ENCODE results near the gene MXD1.

MXD1 gene

DNA sequence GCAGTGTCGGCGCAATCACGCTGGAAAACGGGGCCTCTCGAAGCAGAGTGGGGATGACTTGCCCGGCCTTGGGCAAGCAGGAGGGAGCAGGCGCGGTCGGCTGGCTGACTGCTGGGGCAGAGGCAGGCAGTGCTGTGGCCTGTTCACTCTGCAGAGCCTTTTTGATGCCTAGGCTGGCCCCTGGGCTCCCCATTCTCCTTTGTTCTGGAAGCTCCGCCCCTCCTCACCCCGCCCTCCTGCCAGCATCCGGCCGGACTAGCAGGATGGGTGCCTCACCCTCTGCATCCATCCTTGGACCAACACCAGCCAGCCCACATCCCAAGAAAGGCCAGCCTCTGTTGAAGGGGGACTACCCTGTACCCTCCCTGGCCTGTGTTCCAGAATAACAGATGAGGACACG is 46.6 kb downstream of the MXD1 start, which contains the start of gene ASPRV1:
Gene ASPRV1, minus strand, starts transcription at position 136 of the 400 bp plus-strand sequence. CDS start 195 bp downstream, outside the sequence.
- peaks cover 0 to 4% (median 0%) of the 10 kb centered on the region in 5 donors for H3K36me3 ChIP-seq (ENCODE audit: control insufficient read depth in 5 of 5, insufficient read depth in 5 of 5, low read length in 5 of 5)
- H3K27me3 ChIP-seq (ENCODE audit: control insufficient read depth in 5 of 5, insufficient read depth in 4 of 5, low read length in 5 of 5): no peaks in the 10 kb centered on the region
- no peaks in the 10 kb centered on the region for H3K9me3 ChIP-seq (ENCODE audit: control insufficient read depth in 5 of 5, low read length in 5 of 5)
- H3K27ac ChIP-seq (ENCODE audit: low read depth, low read length): no peak within 1 kb of the TSS
- H3K4me3 ChIP-seq (ENCODE audit: low read depth in 1 of 5, low read length in 5 of 5): no peak within 1 kb of the TSS
- H3K4me1 ChIP-seq (ENCODE audit: control insufficient read depth in 5 of 5, insufficient read depth in 5 of 5, low read length in 5 of 5): peaks cover 0 to 18% (median 6%) of the 10 kb centered on the region in 5 donors
- no peak within 1 kb of the TSS for H3K9ac ChIP-seq (ENCODE audit: low read length in 5 of 5)

DNA sequence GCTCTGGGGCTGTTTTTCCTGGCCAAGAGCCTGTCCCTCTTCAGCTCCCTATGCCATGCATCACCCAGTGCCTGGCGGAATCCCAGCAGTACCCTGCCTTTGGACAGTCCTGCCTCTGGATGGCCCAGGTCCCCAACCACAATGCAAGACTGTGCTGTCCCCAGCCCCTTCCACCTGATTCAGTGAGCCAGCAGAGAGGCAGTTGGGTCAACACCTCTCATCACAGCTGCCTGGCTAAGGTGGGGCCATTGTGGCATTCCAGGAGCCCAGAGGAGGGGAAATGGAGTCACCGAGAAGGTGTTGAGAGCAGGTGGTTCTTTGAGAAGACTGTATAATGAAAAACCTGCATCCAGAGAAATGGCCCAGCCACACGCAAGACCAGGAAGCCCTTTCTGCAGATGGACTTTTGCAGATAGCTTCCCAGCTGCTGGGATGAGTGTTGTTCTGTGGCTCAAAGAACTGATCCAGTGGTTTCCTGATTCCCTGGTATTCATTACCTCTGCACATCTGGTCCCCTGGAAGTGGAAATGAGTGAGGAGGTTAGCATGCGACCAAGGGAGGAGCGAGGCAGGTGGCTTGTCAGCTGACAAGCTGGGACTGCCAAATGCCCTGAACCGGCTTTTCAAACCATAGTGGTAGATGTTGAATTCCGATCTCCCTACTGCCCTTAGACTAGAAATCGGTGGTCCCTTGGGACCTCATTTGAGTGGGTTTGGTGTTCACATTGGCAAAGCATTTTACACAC is 48.2 kb downstream of the MXD1 start:
- Histone ChIP-seq H3K4me3 (ENCODE audit: low read depth in 1 of 5, low read length in 5 of 5) (no peak overlapping the region), H3K27ac (ENCODE audit: low read depth, low read length) (no peak overlapping the region), H3K4me1 (ENCODE audit: control insufficient read depth in 5 of 5, insufficient read depth in 5 of 5, low read length in 5 of 5) (peaks cover 0 to 18% (median 6%) of the 10 kb centered on the region in 5 donors), H3K27me3 (ENCODE audit: control insufficient read depth in 5 of 5, insufficient read depth in 4 of 5, low read length in 5 of 5) (no peaks in the 10 kb centered on the region), H3K9ac (ENCODE audit: low read length in 5 of 5) (no peak overlapping the region), H3K9me3 (ENCODE audit: control insufficient read depth in 5 of 5, low read length in 5 of 5) (no peaks in the 10 kb centered on the region), H3K36me3 (ENCODE audit: control insufficient read depth in 5 of 5, insufficient read depth in 5 of 5, low read length in 5 of 5) (peaks cover 0 to 4% (median 0%) of the 10 kb centered on the region in 5 donors)

DNA sequence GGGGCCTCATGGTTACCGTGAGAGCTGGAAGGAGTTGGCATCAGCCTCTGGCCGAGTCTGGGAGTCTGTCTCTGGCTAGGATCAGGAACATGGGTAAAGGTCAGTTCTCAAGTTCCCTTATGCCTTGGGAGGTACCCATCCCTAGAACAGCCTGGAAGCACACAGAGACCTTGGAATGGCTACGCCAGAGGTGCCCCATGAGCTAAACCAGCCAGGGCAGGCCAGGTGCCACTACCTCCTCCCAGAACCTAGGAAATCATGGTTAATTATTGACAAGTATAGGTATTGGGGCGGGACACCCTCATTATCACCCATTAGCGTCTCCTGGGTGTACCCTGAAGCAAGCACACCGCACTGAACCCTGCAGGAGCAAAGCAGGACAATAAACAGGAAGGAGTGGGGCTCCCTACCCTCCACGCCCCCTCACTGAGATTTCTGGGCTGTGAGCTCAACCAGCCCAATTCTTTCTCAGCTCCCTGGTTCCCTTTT is 49.5 kb downstream of the MXD1 start:
- no peaks in the 10 kb centered on the region for H3K9me3 ChIP-seq (ENCODE audit: control insufficient read depth in 5 of 5, low read length in 5 of 5)
- H3K4me3 ChIP-seq (ENCODE audit: low read depth in 1 of 5, low read length in 5 of 5): peak overlapping the region in 1 of 5 donors; percentile 15
- no peaks in the 10 kb centered on the region for H3K27me3 ChIP-seq (ENCODE audit: control insufficient read depth in 5 of 5, insufficient read depth in 4 of 5, low read length in 5 of 5)
- no peak overlapping the region for H3K9ac ChIP-seq (ENCODE audit: low read length in 5 of 5)
- no peak overlapping the region for H3K27ac ChIP-seq (ENCODE audit: low read depth, low read length)
- peaks cover 0 to 4% (median 0%) of the 10 kb centered on the region in 5 donors for H3K36me3 ChIP-seq (ENCODE audit: control insufficient read depth in 5 of 5, insufficient read depth in 5 of 5, low read length in 5 of 5)
- H3K4me1 ChIP-seq (ENCODE audit: control insufficient read depth in 5 of 5, insufficient read depth in 5 of 5, low read length in 5 of 5): peaks cover 0 to 18% (median 6%) of the 10 kb centered on the region in 5 donors

DNA sequence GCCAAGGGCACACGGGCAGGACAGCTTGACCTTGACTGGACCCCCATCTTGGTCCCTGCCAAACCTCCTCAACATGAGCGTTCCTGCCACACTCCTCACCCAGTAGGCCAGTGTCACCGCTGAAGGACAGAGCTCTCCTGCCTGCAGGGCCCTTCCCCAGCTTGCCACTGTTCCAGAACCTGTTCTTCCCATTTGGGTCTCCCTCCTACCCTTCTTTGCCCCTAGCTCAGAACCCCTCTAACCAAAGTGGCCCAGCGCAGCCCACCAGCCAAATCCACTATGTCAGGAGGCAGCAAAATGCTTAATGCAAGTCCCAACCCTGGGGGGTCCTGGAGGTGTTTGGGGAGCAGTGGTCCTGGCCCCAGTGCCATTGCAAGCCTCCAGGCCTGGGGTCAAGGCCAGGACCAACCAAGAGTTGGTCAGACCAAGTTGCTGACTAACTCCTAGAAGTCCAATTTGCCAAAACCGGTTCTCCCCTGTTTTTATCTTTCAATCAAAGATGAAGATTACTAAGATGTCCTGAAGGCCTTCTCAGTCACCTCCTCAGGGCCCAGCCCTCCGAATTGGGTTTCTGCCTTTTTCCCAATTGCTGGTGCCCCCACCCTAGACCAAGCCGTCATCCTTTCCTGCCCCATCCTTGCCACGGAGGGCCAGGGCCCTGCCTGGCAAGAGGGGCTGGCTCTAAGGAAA is 51.0 kb downstream of the MXD1 start:
- no peaks in the 10 kb centered on the region for H3K9me3 ChIP-seq (ENCODE audit: control insufficient read depth in 5 of 5, low read length in 5 of 5)
- H3K4me1 ChIP-seq (ENCODE audit: control insufficient read depth in 5 of 5, insufficient read depth in 5 of 5, low read length in 5 of 5): peaks cover 0 to 18% (median 6%) of the 10 kb centered on the region in 5 donors
- H3K4me3 ChIP-seq (ENCODE audit: low read depth in 1 of 5, low read length in 5 of 5): no peak overlapping the region
- H3K27me3 ChIP-seq (ENCODE audit: control insufficient read depth in 5 of 5, insufficient read depth in 4 of 5, low read length in 5 of 5): no peaks in the 10 kb centered on the region
- H3K27ac ChIP-seq (ENCODE audit: low read depth, low read length): no peak overlapping the region
- H3K36me3 ChIP-seq (ENCODE audit: control insufficient read depth in 5 of 5, insufficient read depth in 5 of 5, low read length in 5 of 5): peaks cover 0 to 4% (median 0%) of the 10 kb centered on the region in 5 donors
- no peak overlapping the region for H3K9ac ChIP-seq (ENCODE audit: low read length in 5 of 5)

DNA sequence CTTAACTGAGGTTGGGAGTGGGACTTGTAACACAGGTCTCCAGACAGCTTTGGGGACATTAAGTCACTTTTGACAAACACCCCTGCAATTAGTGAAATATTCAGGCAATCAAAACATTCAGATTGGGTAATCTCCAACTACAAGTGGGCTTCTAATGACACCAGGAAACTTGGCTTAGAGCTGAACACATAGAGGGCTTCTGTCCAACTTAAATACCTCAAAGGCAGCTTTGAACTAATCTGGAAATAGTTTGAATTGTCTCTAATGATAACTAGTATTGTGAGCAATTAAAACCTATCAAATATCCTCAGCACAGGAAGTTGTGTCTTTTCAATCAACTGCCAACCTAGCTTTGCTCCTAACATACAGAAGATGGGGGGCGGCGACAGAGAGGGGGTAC is 51.6 kb downstream of the MXD1 start:
- Histone ChIP-seq H3K9ac (ENCODE audit: low read length in 5 of 5) (no peak overlapping the region), H3K4me1 (ENCODE audit: control insufficient read depth in 5 of 5, insufficient read depth in 5 of 5, low read length in 5 of 5) (peaks cover 0 to 18% (median 6%) of the 10 kb centered on the region in 5 donors)

DNA sequence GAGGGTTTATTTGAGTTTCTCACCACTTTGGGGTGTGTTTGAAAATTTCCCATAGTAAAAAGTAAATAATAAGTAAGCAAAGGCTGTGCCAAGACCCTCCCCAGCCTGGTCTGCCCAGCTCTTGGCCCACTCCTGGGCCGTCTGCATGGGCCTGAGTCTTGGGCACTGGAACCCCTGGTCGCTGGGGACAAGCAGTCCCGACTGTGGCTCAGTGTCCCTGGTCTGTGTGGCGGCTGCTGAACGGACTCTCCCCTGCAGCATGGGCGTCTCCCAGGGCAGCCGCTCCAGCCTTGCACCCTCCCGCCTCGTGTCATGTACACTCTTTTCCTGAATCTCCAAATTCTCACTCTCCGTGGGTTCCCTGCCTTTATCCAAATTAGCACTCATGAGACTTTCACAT is 53.7 kb downstream of the MXD1 start:
- no peak overlapping the region for H3K27ac ChIP-seq (ENCODE audit: low read depth, low read length)
- no peaks in the 10 kb centered on the region for H3K36me3 ChIP-seq (ENCODE audit: control insufficient read depth in 5 of 5, insufficient read depth in 5 of 5, low read length in 5 of 5)
- H3K4me1 ChIP-seq (ENCODE audit: control insufficient read depth in 5 of 5, insufficient read depth in 5 of 5, low read length in 5 of 5): peaks cover 0 to 16% (median 6%) of the 10 kb centered on the region in 5 donors
- no peak overlapping the region for H3K9ac ChIP-seq (ENCODE audit: low read length in 5 of 5)
- H3K27me3 ChIP-seq (ENCODE audit: control insufficient read depth in 5 of 5, insufficient read depth in 4 of 5, low read length in 5 of 5): no peaks in the 10 kb centered on the region
- H3K9me3 ChIP-seq (ENCODE audit: control insufficient read depth in 5 of 5, low read length in 5 of 5): no peaks in the 10 kb centered on the region
- H3K4me3 ChIP-seq (ENCODE audit: low read depth in 1 of 5, low read length in 5 of 5): no peak overlapping the region

More for the DNA sequence above, 51.6 kb downstream of the MXD1 start:
- H3K9me3 ChIP-seq (ENCODE audit: control insufficient read depth in 5 of 5, low read length in 5 of 5): no peaks in the 10 kb centered on the region
- H3K4me3 ChIP-seq (ENCODE audit: low read depth in 1 of 5, low read length in 5 of 5): no peak overlapping the region
- H3K36me3 ChIP-seq (ENCODE audit: control insufficient read depth in 5 of 5, insufficient read depth in 5 of 5, low read length in 5 of 5): peaks cover 0 to 4% (median 0%) of the 10 kb centered on the region in 5 donors
- H3K27me3 ChIP-seq (ENCODE audit: control insufficient read depth in 5 of 5, insufficient read depth in 4 of 5, low read length in 5 of 5): no peaks in the 10 kb centered on the region
- H3K27ac ChIP-seq (ENCODE audit: low read depth, low read length): no peak overlapping the region

DNA sequence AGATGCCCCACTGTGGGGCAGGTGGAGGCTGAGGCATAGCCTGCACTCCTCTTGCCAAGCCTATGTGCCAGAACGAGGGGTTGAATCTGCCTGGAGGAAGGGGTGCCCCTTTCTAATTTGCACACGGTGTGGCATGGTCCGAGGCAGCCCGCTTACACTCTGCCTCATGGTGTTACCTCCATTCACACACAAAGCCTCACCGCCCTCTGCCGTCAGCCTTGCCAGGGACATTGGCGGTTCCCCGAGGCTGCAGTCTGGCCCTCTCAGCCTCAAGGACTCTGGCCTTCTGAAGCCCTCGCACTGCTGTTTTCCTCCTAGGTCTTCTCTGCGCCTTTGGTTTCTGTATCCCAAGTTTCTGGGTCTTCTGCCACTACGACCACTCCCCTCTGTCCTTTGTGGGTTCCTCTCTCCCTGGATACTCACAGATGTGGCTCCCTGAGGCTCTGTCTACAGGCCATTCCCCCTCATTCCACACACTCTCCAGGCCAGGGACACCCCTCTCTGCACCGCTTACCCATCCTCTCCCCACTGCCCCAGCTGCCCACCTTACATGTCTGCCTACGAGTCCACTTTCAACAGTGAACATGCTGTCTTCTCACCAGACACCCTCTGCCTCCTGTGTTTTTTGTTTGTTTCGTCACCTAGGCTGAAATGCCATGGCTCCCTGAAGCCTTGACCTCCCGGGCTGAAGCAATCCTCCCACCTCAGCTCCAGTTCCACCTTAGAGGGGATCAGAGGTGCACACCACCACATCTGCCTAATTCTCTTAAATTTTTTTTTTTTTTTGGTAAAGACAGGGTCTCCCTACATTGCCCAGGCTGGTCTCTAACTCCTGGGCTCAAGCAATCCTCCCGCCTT is 54.4 kb downstream of the MXD1 start:
- Histone ChIP-seq H3K9me3 (ENCODE audit: control insufficient read depth in 5 of 5, low read length in 5 of 5) (no peaks in the 10 kb centered on the region), H3K27me3 (ENCODE audit: control insufficient read depth in 5 of 5, insufficient read depth in 4 of 5, low read length in 5 of 5) (no peaks in the 10 kb centered on the region), H3K4me3 (ENCODE audit: low read depth in 1 of 5, low read length in 5 of 5) (no peak overlapping the region), H3K9ac (ENCODE audit: low read length in 5 of 5) (no peak overlapping the region), H3K4me1 (ENCODE audit: control insufficient read depth in 5 of 5, insufficient read depth in 5 of 5, low read length in 5 of 5) (peaks cover 0 to 9% (median 1%) of the 10 kb centered on the region in 5 donors), H3K27ac (ENCODE audit: low read depth, low read length) (no peak overlapping the region), H3K36me3 (ENCODE audit: control insufficient read depth in 5 of 5, insufficient read depth in 5 of 5, low read length in 5 of 5) (no peaks in the 10 kb centered on the region)

DNA sequence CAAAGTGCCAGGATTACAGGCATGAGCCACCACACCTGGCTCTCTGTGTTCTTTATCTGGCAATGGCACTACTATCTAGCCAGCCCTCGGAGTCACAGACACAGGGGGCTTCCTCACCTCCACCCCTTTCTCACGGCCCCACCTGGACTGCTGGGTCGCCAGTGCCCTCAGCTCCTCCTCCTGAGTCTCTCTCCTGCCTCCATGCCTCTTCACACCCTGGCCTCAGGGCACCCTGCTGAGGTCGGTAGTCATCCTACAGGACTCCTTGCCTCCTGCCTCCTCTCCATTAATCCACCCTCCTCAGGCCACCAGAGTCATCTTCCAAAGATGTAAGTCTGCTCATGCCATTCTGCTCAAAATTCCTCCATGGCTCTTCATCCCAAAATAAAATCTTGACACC is 55.1 kb downstream of the MXD1 start:
- H3K27me3 ChIP-seq (ENCODE audit: control insufficient read depth in 5 of 5, insufficient read depth in 4 of 5, low read length in 5 of 5): no peaks in the 10 kb centered on the region
- H3K9me3 ChIP-seq (ENCODE audit: control insufficient read depth in 5 of 5, low read length in 5 of 5): no peaks in the 10 kb centered on the region
- H3K27ac ChIP-seq (ENCODE audit: low read depth, low read length): no peak overlapping the region
- H3K36me3 ChIP-seq (ENCODE audit: control insufficient read depth in 5 of 5, insufficient read depth in 5 of 5, low read length in 5 of 5): no peaks in the 10 kb centered on the region
- no peak overlapping the region for H3K4me3 ChIP-seq (ENCODE audit: low read depth in 1 of 5, low read length in 5 of 5)
- H3K4me1 ChIP-seq (ENCODE audit: control insufficient read depth in 5 of 5, insufficient read depth in 5 of 5, low read length in 5 of 5): peaks cover 0 to 4% (median 0%) of the 10 kb centered on the region in 5 donors
- H3K9ac ChIP-seq (ENCODE audit: low read length in 5 of 5): no peak overlapping the region

DNA sequence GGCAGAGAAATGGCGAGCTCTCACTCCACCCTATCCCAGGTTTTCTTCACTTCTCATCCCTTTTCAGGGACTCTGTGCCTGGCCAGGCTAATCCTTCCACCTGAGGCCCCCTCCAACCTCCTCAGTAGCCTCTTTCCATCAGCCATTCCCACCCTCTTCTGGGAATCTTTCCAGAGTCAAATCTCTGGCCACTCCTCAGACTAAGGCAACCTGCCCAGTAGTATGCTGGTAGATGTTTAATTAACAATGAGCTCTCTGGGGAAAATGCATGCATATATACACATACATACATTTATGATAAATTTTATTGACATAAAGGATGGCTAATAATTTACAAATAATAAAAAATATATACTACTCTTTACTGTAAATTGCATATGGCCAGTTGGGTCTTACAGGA is 57.9 kb downstream of the MXD1 start:
- Histone ChIP-seq H3K27me3 (ENCODE audit: control insufficient read depth in 5 of 5, insufficient read depth in 4 of 5, low read length in 5 of 5) (no peaks in the 10 kb centered on the region), H3K4me3 (ENCODE audit: low read depth in 1 of 5, low read length in 5 of 5) (no peak overlapping the region), H3K9ac (ENCODE audit: low read length in 5 of 5) (no peak overlapping the region), H3K36me3 (ENCODE audit: control insufficient read depth in 5 of 5, insufficient read depth in 5 of 5, low read length in 5 of 5) (no peaks in the 10 kb centered on the region), H3K4me1 (ENCODE audit: control insufficient read depth in 5 of 5, insufficient read depth in 5 of 5, low read length in 5 of 5) (peaks cover 0 to 5% (median 0%) of the 10 kb centered on the region in 5 donors), H3K9me3 (ENCODE audit: control insufficient read depth in 5 of 5, low read length in 5 of 5) (no peaks in the 10 kb centered on the region), H3K27ac (ENCODE audit: low read depth, low read length) (no peak overlapping the region)

Measured in subcutaneous abdominal adipose tissue (tissue), 5 donors.